Hematopoietic multipotent progenitor cell treated with erythropoietin and hydrocortisone succinate and interleukin-3 and kit ligand, for 8 days (in vitro differentiated cells): Measurements from ENCODE around the gene TCP11.

Source experiments
- DNase-seq: peaks from one replicate; pipeline ENCODE4 v3.0.0-alpha.2; 2015

The TCP11 gene

GRCh38 chr6:35090734-35091133 is 50.4 kb downstream of the TCP11 start:
- no peak for DNase-seq

GRCh38 chr6:35089935-35090505 is 51.1 kb downstream of the TCP11 start:
- peak; percentile 79 for DNase-seq

GRCh38 chr6:35089216-35089934 is 51.8 kb downstream of the TCP11 start:
- DNase-seq, result no peak

GRCh38 chr6:35088281-35089215 is 52.6 kb downstream of the TCP11 start:
- no peak for DNase-seq

- DNase-seq, result no peak
Measured at GRCh38 chr6:35087361-35088280, 53.5 kb downstream of the TCP11 start.

- no peak for DNase-seq
Measured at GRCh38 chr6:35086636-35087360, 54.3 kb downstream of the TCP11 start.

- DNase-seq, result no peak
Measured at GRCh38 chr6:35086282-35086632, 54.9 kb downstream of the TCP11 start.

GRCh38 chr6:35085359-35086281 is 55.5 kb downstream of the TCP11 start:
- no peak for DNase-seq

GRCh38 chr6:35084511-35085203 is 56.5 kb downstream of the TCP11 start:
- no peak for DNase-seq

- DNase-seq, result no peak
Measured at GRCh38 chr6:35084041-35084491, 57.1 kb downstream of the TCP11 start.

GRCh38 chr6:35083507-35083906 is 57.6 kb downstream of the TCP11 start:
- no peak for DNase-seq

GRCh38 chr6:35082733-35083403 is 58.3 kb downstream of the TCP11 start:
- no peak for DNase-seq

- no peak for DNase-seq
Measured at GRCh38 chr6:35082046-35082732, 59.0 kb downstream of the TCP11 start.

- DNase-seq, result no peak
Measured at GRCh38 chr6:35081426-35081851, 59.7 kb downstream of the TCP11 start.

- no peak for DNase-seq
Measured at GRCh38 chr6:35080821-35081425, 60.2 kb downstream of the TCP11 start.

GRCh38 chr6:35080016-35080680 is 61.0 kb downstream of the TCP11 start:
- no peak for DNase-seq

GRCh38 chr6:35079311-35080000 is 61.7 kb downstream of the TCP11 start:
- no peak for DNase-seq
